SKM-1 (cell line): ENCODE measurements around the gene C10orf67.
"Not testable (repeated sequence)": the region's sequence is repeated elsewhere in the genome, so short reads cannot be mapped to it uniquely, and the experiment has no call there.

ENCODE experiments used
- DNase-seq: peaks from one replicate; lab custom pipeline; 2025; ENCODE audit not compliant: unreplicated experiment; lab: John Stamatoyannopoulos, UW

Gene C10orf67

DNA sequence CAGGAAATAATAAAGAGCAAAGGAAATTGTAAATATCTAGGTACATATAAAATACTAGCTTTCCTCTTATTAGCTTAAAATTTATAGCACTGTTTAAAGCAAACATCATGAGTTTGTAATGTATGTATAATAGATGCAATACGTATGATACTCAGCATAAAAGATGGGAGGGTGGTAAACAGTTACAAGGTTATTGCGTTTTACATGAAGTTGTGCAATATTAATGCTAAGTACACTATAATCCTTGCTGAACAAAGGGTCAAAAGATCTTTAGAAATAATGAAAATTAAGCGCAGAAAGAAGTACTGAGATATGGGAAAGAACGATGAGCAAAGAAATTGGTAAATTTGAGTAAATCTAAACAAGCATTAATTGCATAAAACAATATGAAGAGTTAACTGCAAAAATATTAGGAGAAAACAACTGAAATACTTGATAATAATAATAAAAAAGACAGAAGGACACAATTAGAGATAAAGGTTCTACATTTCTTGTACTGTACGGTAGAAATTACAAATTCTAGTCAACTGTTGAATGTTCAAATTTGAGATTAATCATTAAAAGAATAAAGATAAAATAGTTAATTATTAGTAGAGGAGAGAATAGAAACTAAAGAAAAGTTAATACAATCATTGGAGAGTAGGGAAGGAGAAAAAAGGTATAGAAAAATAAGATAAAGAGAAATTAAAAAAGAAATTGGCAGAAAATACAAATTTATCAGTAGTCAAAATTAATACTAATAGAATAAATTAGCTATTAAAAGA, 17.9 kb downstream of the C10orf67 start:
- DNase-seq, result no peak

GRCh38 chr10:23325132-23325531, 19.5 kb downstream of the C10orf67 start:
- no peak for DNase-seq

DNA sequence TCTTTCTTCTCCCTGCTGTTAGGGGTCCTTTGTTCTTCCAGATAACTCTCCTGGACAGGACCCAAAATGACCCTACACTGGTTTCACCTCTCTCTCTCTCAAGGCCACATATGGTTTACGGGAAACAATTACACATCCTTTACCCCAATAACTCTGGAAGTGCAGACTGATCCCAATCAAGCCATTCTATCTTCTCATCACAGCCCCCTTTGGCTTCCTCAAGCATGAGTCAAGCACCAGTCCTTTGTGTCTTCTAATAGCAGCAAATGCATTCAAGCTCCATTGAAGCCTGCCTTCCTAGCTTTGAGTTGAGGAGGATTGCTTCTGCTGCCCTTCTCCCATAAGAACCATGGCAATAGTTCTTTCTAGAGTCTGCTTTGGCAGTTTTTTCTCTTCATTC, 20.2 kb downstream of the C10orf67 start:
- no peak for DNase-seq

GRCh38 chr10:23322082-23322481, 22.5 kb downstream of the C10orf67 start:
- no peak for DNase-seq

DNA sequence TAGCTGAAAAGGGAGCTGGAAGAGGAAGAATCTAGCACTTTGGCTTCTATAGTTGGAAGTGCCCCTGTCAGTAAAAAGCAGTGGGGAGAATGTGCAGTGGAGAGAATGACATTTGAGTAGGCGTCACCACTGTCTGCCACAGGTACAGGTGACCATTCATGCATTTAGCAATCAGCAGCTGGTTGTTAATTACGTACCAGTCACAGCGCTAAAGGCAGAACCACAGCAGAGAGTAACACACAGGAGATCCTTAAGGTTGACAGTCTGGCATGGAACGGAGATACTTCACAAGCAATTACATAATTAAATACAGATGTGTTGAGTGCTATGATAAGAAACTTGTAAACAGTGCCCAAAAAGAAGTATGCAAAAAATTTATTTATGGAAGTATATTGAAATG, 24.8 kb downstream of the C10orf67 start:
- no peak for DNase-seq

- DNase-seq, result no peak
Measured at GRCh38 chr10:23318359-23318758, 26.2 kb downstream of the C10orf67 start.

DNA sequence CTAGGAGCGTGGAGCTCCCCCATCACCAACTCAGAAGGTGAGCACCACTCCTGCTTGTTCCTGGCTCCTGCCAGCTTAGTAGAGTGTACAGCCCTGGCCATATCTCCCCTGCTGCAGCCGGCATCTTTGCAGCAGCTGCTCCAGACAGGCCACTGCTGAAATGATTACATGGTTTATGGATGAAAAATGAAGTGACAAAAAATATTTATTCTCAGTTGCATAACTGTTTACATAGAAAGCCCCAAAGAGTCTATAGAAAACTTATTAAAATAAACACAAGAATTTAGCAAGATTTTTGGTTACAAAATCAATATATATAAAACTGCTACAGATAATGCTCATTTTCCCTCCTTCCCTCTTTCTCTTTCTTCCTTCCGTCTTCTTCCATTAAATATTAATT, 27.2 kb downstream of the C10orf67 start:
- DNase-seq, result no peak

DNA sequence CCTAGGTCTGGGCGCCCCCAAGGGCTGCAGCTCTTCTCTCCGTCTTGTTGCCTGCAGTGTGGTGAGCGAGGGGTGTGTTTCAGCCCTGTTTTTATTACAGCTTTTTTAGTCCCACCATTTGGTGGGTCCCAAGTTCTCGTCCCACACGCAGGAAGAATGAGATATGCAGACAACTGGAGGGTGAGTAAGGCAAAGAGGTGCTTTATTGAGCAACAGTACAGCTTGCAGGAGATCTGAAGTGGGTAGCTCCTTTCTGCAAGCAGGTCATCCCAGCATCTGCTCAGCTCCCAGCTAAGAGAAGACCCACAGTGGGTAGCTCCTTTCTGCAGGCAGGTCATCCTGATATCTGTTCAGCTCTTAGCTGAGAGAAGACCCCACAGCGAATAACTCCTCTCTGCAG, 28.2 kb downstream of the C10orf67 start:
- no peak for DNase-seq

GRCh38 chr10:23315966-23316365, 28.6 kb downstream of the C10orf67 start:
- no peak for DNase-seq

DNA sequence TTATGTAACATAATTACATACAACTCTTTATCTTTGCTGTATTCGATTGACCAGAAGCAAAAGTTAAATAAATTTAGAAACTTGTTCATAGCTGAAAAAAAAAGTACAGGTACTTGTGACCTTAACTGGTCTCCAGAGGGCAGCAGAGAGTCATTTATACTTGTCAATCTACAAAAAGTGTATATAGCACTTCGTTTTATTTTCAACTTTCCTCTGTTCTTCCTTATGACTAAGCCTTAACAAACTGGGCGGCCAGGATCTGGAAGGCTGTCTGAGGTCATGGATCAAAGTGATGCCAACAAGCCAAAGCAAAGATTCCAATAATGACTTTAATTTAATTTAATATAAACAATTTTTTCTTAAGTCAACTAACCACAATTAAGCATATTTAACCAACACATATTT, 29.8 kb downstream of the C10orf67 start:
- no peak for DNase-seq

GRCh38 chr10:23311034-23311433, 33.6 kb downstream of the C10orf67 start:
- no peak for DNase-seq

DNA sequence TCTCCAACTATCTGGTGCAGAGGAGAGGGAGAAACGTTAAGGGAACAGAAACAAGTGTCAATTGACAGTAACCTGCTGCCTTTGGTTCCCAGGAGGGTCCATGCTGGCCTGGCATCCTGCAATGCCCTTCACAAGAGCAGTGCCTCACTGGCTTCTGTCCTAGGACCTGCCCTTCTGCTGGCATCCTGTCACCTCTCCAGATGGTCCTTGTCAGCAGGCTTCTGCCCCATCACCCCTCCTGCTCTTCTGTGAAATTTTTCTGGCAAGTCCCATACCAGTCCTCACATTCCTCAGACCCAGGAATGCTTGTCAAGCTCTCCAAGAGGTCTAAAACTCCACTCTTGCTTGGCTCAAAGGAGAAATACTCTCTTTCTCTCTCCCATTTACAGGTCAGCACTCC, 34.2 kb downstream of the C10orf67 start:
- DNase-seq, result no peak

GRCh38 chr10:23299961-23300360, 44.6 kb downstream of the C10orf67 start:
- DNase-seq, result not testable (repeated sequence)

DNA sequence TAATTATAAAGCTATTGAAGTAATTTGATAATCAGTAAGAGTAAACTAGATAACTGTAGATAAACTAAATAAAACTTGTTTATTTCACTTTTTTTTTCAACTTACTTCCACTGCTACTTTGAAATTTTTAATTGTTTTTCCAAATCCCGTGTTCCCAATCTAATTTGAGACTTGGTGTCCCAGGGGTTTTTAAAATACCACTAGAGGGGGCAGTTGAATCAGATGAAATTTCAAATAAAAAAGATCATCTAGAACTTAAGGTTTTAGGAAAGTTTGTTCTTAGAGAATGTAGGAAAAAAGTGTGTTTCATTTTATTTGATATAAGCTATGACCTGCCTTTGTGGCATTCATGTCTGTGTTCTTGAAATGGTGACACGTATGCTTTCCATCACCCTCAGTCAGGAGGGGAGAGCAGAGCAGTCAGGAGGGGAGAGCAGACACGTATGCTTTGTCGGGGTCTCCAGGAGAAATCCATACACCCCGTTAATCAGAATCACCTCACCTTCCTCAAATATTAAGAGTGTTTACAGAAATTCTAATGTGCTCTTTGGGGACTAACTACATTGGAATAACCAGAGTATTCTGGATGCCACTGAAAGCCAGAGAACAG, 49.9 kb downstream of the C10orf67 start:
- no peak for DNase-seq

DNA sequence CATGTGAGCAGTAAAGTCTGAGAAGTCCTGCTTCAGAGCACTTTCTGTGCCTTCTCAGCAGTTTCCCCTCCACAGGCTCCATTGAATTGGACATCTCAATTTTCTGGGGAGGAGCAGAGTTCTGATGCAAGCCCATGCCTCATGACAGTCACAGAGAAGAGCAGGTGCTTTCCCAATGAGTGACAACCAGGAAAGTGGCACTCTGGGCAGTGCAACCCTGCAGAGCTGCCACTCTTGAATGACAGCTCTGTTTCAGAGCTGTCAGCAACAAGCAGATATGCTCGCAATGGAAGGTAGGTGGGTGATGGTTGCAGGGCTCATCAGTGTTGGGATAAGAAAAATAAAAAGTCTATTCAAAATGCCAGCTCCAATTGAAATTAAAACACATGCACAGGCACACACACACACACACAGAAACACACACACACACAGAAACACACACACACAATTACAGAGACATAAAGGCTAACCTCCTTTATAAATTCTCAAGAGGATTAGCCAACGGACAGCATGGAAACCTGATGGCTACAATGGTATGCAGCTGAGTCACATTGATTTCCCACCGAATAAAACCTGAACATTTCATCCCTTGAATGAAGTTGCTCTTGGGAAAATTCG, 50.5 kb downstream of the C10orf67 start:
- no peak for DNase-seq

DNA sequence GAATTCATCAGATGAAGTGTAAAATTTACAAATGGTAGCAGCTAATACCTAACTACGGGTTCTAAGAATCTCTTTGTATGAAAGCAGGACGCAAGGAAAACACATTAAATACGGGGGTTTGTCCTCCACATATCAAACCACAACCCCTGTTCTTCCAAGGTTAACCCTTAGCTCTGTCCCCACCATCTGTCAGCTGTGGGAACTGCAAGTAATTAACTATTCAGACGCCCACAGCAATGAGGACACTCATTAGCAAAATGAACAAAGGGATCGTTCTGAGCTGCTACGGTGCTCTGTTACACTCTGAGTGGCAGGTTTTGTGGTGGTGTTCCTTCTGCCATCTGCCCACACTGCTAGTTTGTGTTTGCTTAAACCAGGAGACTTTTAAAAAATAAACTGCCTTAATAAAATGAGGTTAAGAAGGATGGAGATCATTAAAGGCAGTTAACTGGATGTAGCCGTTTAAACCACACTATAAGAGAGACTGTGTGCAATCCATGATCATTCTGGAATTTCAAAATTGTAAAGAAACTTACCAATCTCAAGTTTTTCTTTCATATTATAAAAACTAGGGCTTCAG, 51.4 kb downstream of the C10orf67 start:
- no peak for DNase-seq

GRCh38 chr10:23291551-23292334, 52.9 kb downstream of the C10orf67 start:
- DNase-seq, result no peak

DNA sequence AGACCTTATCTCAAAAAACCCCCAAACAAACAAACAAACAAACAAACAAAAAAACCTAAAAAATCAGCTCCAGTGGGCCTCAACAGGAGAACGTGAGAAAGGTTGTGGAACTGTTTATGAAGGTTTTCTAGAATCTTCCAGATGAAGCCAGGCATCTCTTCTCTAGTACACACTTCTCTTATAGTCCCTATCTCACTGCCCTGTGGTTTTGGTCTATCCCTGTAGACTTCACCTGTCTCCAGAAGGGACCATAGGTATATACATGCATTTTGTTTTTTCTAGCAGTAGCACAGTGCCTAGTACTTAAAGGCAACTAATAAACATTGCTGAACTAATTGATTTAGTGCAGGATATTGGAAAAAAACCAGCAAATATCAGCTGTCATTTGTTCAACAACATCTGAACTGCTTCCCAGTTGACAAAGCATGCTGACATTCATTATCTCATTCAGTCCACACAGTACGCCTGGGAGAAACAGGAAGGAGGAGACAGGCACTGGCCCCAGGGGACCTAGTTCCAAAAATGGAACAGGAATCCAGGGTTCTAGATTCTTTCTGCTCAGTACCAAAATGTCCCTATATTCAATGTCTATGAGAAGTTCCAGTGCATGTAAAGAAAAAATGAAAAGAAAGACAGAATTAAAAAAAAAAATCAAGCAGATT, 59.8 kb downstream of the C10orf67 start:
- DNase-seq, result no peak

GRCh38 chr10:23284155-23284554, 60.4 kb downstream of the C10orf67 start:
- no peak for DNase-seq

DNA sequence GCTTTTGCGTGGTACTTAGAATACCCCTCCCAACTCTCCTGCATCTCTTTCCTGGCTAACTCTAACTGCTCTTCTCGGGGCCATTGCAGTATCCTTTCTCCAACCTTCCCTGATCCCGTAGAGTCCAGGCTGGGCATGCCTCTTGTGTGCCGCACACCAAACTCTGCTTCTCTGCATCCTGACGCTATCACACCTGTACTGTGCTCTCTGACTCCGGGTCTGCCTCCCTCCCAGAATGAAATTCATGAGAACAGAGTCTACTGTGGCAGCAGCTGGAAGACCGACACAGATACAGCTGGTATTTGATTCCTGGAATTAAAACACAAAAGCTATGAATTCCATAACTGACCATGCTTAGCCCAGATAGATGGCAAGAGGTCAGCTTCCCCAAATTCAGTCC, 60.9 kb downstream of the C10orf67 start:
- no peak for DNase-seq

DNA sequence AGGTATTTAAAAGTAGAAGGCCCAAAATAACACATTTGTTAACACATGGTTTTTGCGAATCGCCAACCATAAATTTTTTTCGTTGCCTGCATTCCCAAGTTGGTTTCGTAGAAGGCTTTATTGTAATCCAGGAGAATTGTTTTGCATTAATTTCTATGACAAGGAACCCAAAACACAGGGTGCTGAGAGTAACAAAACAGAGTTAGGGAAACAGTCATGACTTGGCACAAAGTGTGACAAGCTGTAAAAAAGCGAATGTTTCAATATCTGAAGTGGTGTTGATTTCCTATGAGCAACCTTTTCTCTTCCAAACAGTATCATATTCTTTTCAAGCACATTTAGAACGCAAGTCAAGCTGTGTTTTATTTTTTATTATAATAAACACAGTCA, 63.6 kb downstream of the C10orf67 start:
- no peak for DNase-seq
